ENCODE results near the gene ZNF710.

- TF ChIP-seq CTCF (IDR thresholded peaks at IDR 0.05 in 2 of 3, conservative IDR thresholded peaks at IDR 0.05 in 1 of 3; ENCODE audit: borderline replicate concordance in 1 of 3, insufficient read depth in 1 of 3, low read depth in 2 of 3, low read length in 2 of 3), result no peak
- TF ChIP-seq CBX3 (IDR thresholded peaks at IDR 0.05; ENCODE audit: low read depth), result no peak
- TF ChIP-seq RAD21 (IDR thresholded peaks at IDR 0.05; ENCODE audit: low read depth), result no peak
- TF ChIP-seq REST (IDR thresholded peaks at IDR 0.05; ENCODE audit: low read depth), result no peak
- no peak for TF ChIP-seq ZFX (IDR thresholded peaks at IDR 0.05)
- no peak for TF ChIP-seq EZH2 (IDR thresholded peaks at IDR 0.05)
- TF ChIP-seq JUND (IDR thresholded peaks at IDR 0.05), result no peak
- TF ChIP-seq SIN3A (IDR thresholded peaks at IDR 0.05; ENCODE audit: low read depth), result no peak
- no peak for TF ChIP-seq TCF7L2 (IDR thresholded peaks at IDR 0.05; ENCODE audit: borderline replicate concordance, extremely low read depth, insufficient read depth, insufficient read length)
- TF ChIP-seq ATF3 (IDR thresholded peaks at IDR 0.05), result no peak
- TF ChIP-seq SRF (IDR thresholded peaks at IDR 0.05; ENCODE audit: low read depth), result no peak
- no peak for TF ChIP-seq ELF1 (IDR thresholded peaks at IDR 0.05; ENCODE audit: borderline replicate concordance, low read depth)
- TF ChIP-seq POLR2AphosphoS5 (IDR thresholded peaks at IDR 0.05; ENCODE audit: low read depth, low read length), result no peak
These were observed 114.7 kb downstream of the ZNF710 start for GRCh38 chr15:90115783-90116182.
